Activated CD8-positive, alpha-beta memory T cell treated with anti-CD3 and anti-CD28 coated beads, Interleukin-2, amount 50 U/mL, for 24 hours (primary cell): ENCODE results near the gene PRRC2C.
"Not testable (repeated sequence)": the region's sequence is repeated elsewhere in the genome, so short reads cannot be mapped to it uniquely, and the experiment has no call there.

ENCODE experiments used
- DNase-seq: peaks from one replicate; pipeline ENCODE4 v3.0.0-alpha.2; 2020; ENCODE audit errors: extremely low read depth

PRRC2C gene

GRCh38 chr1:171583591-171584201 is 98.4 kb downstream of the PRRC2C start:
- no peak for DNase-seq

DNA sequence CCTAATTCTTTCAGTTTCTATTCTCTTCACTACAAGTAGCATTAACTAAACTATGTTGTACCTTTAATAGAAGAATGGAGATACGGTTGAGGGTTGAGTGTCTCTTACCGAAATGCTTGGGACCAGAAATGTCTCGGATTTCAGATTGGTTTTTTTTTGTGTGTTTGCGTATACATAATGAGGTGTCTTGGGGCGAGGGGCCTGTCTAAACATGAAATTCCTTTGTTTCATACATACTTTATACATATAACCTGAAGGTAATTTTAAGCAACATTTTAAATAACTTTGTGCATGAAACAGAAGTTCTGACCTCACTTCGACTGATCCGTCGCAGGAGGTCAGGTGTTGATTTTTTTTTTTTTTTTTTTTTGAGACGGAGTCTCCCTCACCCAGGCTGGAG is 100.4 kb downstream of the PRRC2C start:
- DNase-seq: no peak

DNA sequence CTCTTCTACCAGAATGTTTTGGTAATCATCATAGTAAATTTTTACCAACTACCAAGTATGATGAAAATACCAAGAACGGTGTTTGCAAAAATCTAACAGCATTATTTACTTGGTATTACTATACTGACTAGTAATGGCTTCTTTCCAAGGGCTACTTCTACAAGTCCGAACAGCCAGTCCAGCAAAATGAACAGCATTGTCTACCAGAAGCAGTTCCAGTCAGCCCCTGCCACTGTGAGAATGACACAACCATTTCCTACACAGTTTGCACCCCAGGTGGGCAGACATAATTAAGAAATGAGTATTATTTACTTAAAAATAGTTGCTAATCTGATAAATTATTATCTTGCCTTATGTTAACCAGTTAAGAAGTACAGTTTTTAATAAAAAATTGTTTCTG is 102.9 kb downstream of the PRRC2C start:
- DNase-seq: no peak

DNA sequence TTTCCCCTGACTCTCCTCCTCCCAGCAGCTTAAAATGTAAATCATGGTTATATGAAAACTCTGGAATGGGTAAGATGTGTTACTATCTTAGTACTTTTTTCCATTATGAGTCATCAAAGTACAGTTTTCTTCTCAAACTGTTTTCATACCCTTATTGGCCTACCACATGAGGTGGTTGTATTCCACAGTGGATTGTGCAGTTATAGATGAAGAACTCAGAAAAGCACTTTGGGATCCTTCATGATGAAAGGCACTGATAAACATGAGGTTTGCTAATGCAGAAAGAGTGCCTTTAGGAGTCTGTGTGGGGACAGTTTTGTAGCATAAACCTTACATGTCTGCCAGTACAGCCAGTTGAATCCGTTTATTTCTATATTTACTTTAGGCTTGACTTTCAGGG is 104.7 kb downstream of the PRRC2C start:
- DNase-seq: no peak

GRCh38 chr1:171595324-171595723 is 110.0 kb downstream of the PRRC2C start:
- DNase-seq: no peak

GRCh38 chr1:171596119-171596518 is 110.8 kb downstream of the PRRC2C start:
- no peak for DNase-seq

GRCh38 chr1:171596705-171597104 is 111.4 kb downstream of the PRRC2C start:
- no peak for DNase-seq

DNA sequence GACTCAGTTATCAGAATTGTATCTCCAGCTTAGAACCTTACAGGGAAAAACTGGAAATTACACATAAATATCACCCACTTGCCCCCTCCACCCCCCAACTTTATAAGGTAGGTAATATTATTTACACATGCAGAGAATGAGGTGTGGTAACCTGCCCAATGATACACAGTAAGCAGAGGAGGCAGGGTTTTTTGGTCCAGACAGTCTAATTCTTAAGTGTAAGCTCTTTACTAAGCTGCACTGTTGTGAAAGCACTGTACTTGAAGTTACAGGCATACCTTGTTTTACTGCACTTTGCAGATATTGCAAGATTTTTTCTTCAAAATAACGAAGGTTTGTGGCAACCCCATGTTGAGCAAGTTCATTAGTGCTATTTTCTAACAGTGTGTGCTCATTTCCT is 111.9 kb downstream of the PRRC2C start:
- no peak for DNase-seq

DNA sequence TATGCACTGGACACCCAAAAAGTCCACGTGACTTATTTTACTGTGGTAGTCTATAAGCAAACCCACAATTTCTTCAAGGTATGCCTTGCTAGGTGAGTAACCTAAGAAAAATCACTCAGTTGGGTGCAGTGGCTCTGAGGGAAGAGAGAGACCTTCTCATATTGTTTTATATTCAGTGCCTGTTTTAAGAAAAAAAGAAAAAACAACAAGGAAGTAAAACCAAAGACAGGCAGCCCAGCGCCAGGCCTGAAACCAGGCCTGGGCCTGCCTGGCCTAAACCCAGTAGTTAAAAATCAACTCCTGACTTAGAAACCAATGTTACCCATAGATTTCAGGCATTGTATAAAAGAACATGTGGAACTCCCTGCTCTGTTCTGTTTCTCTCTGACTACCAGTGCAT is 115.0 kb downstream of the PRRC2C start:
- DNase-seq: not testable (repeated sequence)

- DNase-seq: no peak
These were observed 115.5 kb downstream of the PRRC2C start for GRCh38 chr1:171600862-171601261.

GRCh38 chr1:171603042-171603441 is 117.7 kb downstream of the PRRC2C start:
- not testable (repeated sequence) for DNase-seq

DNA sequence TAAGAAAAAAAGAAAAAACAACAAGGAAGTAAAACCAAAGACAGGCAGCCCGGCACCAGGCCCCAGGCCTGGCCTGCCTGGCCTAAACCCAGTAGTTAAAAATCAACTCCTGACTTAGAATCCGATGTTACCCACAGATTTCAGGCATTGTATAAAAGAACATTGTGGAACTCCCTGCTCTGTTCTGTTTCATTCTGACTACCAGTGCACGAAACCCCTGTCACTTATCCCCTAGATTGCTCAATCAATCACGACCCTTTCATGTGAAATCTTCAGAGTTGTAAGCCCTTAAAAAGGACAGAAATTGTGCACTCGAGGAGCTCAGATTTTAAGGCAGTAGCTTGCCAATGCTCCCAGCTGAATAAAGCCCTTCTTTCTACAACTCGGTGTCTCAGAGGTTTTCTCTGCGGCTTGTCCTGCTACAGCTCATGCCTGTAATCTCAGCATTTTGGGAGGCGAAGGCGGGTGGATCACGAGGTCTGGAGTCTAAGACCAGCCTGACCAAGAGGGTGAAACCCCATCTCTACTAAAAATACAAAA is 121.1 kb downstream of the PRRC2C start:
- no peak for DNase-seq

DNA sequence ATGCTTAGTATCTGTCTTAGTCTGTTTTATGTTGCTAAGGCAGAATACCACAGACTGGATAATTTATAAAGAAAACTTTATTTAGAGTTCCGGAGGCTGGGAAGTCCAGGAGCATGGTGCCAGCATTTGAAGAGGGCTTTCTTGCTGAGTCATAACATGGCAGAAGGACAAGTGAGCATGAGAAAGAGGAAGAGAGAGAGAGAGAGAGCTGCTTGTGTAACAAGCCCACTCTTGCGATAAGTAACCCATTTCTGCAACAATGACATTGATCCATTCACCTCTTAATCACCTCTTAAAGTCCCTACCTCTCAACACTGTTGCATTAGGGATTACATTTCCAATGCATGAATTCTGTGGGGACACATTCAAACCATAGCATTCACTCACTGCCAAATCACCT is 125.1 kb downstream of the PRRC2C start:
- no peak for DNase-seq

DNA sequence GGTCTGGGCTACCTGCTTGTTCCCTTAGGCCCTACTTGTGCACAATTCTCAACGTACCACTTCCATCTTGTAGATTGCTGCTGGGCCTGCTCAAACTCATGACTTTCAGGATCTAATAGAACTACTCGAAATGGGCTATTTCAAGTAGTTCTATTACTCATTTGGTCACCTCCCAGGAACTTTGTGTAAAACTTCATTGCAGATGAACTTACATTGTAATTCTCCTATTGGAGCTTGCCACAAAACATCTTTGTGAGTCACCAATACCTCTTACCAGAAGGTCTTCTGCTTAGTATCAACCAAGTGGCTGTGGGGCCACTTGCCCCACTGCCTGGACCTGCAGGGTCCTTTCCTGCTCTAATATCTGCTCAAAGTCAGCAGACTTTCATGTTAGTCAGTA is 126.0 kb downstream of the PRRC2C start:
- DNase-seq: no peak

DNA sequence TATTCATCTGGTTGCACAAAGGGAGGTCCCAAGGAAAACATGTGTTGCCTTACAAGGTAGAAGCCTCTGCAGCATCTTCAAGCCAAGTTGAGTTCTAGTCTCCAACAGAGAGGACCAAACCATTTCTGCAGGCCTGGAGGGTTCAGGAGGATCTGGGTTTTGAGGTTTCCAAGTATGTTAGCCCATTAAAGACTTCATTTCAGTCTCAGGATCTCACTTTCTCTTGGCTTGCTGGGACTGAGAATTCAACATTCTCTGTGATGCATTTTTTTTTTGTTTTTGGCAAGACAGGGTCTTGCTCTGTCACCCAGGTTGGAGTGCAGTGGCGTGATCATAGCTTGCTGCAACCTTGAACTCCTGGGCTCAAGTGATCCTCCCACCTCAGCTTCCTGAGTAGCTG is 128.0 kb downstream of the PRRC2C start:
- DNase-seq: no peak

DNA sequence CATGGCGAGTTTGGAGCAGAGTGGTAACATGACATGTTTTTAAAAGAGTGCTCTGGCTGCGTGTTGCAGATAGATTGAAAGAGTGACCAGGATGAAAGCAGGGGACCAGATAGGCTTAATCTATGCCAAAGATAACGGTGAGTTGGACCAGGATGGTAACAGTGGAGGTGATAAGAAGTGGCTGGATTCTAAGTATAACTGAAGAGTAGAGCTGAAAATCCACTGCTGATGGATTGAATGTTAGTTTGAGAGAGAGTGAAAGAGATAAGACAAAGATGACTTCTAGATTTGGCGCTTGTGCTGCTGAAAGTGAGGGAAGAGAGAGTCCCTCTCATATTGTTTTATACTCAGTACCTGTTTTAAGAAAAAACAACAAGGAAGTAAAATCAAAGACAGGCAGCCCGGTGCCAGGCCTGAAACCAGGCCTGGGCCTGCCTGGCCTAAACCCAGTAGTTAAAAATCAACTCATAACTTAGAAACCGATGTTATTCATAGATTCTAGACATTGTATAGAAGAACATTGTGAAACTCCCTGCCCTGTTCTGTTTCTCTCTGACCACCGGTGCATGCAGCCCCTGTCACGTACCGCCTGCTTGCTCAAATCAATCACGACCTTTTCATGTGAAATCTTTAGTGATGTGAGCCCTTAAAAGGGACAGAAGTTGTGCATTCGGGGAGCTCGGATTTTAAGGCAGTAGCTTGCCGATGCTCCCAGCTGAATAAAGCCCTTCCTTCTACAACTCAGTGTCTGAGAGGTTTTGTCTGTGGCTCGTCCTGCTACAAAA is 130.0 kb downstream of the PRRC2C start:
- not testable (repeated sequence) for DNase-seq

- DNase-seq: no peak
These were observed 131.3 kb downstream of the PRRC2C start for GRCh38 chr1:171616586-171616985.

- DNase-seq: no peak
These were observed 136.8 kb downstream of the PRRC2C start, which contains the start of gene MYOCOS for GRCh38 chr1:171622152-171622462. MYOCOS (plus strand) TSS chr1:171622243; CDS start chr1:171623884, 1,641 bp downstream.

- no peak for DNase-seq
These were observed 138.5 kb downstream of the PRRC2C start for GRCh38 chr1:171623651-171624331.

DNA sequence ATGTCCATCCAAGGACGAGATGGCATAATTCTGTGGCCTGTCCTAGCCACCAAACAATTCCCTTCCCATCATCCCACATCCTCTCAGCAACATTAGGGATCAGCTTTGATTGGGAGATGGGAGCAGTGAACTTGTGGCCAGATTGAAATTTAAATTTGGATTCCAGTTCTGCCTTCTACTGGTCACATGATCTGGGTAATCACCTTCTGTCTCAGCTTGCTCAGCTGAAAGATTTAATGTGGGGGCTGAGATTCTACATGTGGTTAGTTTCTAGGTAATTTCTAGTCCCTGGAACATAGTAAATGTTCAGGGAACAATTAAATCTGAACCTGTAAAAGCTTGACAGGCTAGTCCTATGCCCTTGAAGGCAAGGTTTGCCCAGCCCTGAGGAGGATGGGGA is 139.9 kb downstream of the PRRC2C start:
- no peak for DNase-seq

DNA sequence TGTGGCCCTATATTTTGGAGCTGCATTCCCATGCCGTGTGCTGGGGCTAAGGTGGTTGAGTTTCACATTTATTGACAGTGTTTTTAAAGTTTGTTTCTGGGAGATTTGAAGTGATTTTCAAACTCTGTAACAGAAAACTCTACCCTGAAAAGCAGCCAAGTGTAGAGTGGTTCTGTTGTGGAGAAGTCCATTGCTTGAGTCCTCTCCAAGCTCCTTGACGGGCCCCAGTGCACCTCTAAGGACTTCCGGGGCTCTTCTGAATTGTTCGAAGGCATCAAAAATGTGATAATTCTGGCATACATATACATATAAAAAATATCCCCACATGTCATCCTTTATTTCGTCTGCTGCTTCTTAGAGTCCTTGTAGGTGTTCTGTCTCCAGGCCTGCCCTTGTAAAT is 141.7 kb downstream of the PRRC2C start:
- DNase-seq: no peak

DNA sequence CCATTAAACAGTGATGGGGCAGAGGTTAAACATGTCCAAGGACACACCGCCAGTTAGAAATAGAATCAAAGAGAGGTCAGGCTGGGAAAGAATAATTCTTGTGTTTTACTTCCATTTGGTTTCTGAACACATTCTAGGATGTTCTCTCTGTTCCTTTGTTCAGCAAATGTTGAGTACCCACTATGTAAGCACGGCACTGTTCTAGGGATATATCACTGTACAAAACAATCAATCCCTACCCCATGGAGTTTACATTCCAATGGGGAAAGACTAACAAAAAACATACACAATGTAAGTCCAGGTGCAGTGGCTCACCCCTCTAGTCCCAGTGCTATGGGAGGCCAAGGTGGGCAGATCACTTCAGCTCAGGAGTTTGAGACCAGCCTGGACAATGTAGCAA is 142.9 kb downstream of the PRRC2C start:
- no peak for DNase-seq

DNA sequence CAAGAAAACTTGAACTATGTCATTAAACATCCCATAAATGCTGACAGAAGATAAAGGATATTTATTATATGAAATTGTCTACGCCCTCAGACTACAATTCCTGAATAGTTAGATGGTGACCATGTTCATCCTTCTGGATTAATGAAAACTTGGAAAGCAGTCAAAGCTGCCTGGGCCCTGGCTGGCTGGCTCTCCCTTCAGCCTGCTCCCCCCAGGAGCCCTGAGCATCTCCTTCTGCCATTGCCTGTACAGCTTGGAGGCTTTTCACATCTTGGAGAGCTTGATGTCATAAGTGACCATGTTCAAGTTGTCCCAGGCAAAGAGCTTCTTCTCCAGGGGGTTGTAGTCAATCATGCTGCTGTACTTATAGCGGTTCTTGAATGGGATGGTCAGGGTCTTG is 150.3 kb downstream of the PRRC2C start:
- no peak for DNase-seq
